GM18858 (cell line): ENCODE data around the gene SERP2.
A peak's percentile ranks its signal among the peaks of the same experiment; 100 is the strongest.

Source experiments
- ATAC-seq: cut with Tn5 transposase; IDR thresholded peaks from one replicate; pipeline ENCODE4 v1.9.1; 2021; ENCODE audit not compliant: unreplicated experiment

The SERP2 gene

GRCh38 chr13:44432650-44433049, 59.0 kb downstream of the SERP2 start:
- no peak for ATAC-seq

DNA sequence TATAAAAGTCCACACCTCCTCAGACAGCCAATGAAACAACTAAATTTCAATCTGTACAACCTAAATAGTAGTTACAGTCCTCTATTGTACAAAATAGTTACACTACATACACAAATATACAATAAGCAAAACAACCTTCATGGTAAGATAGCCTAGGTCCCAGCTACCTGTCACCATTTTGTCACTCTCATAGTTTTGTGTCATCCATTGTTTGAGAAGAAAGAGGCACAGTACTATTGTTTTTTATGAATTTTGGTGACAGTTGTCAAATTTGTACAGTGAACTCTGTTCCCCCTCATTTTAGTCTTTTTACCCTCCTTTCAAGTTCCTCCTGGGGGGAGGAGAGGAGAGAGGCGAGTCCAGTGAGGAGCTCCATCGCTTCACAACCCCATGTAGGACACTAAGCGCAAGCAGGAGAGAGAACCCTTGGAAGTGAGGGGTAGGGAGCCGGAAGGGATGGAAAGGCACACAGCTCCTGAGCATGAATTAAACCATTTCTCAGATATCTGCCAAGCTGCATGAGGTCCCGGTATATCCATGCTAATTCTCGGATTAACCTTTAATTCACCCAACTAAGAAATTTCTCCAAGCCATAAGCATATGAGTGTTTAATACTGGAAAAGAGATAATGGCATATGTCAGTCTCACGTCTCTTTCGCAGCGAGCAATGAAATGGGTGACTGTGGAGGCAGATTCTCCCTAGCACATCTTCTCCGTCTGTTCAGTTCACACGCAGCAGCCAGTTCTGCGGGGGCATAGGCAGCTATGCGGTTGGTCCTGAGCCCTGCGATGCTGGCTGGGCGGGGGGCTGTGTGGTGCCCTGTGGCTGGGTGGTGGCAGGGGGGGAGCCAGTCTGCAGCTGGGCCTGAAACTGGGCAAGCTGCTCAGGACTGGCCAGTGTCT, 60.5 kb downstream of the SERP2 start:
- no peak for ATAC-seq

GRCh38 chr13:44434766-44435141, 61.1 kb downstream of the SERP2 start:
- no peak for ATAC-seq

DNA sequence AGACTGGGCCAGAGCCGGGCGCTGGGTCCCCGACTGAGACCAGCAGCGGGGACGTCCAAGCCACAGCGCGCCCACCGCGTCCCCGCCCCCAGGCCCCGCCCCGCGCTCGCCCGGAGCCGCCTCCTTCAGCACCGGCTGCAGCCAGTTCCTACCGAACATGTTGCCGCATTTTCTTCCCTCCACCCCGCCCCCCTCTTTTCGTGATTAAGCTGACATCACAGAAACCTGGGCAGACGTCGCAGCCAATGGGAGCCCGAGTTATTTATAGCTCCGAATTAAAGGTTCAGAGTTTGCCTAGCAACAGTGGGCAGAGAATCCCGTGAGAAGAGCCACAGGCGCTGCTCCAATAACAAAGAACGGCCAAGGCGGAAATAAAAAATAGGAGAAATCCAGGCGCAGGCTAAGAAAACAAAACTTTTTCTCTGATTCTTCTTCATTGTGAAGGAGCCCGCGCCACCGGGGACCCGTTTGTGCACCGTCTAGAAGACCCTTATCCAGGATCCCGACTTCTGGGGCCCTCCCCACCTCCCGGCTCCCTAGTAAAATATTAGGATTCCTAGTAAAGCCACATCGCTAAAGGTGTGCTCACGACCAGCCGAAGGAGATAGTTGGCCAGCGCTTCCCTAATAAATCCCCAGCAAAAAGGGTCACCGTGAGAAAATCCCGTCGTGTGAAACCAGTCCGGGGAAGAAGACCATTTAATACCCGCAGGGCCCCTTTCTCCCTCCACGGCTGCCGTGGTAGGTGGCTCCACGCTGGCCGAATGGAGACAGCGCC, 61.7 kb downstream of the SERP2 start:
- ATAC-seq = peak; percentile 53

- ATAC-seq = no peak
Measured at GRCh38 chr13:44435919-44436510, 62.4 kb downstream of the SERP2 start.

DNA sequence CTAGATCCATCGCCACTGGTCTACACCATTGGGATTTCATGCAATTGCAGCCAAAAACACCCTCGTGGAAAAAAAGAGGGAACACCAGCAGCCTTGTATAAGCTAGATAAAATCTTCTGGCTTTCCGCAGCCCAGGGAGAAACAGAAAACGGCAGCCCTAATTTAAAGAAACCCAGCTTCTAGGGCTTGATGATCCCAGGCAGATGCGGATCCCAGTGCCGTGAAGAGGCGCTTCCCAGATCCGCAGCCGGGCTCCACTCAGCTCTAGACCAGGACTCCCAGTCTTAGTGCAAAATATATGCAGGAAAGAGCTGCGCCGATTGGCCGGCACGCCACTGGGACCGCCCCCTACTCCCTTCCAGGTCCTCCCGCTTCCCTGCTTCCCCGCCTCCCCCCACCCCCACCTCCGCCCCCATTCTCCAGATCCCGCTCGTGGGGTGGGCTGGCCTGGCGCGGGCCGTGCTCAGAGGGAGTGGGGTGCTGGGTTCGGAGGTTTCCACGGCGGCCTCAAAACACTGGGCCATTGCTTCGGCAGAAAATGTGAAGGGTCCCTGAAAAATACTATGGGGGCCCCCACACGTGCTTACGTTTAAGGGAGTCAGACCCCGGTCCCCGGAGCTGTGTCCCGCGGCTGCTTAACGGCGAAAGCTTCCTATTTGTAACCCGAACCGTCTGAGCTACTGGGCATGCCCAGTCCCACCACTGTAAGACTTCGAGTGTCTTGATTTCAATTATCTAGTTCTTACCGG, 63.1 kb downstream of the SERP2 start:
- ATAC-seq = no peak

DNA sequence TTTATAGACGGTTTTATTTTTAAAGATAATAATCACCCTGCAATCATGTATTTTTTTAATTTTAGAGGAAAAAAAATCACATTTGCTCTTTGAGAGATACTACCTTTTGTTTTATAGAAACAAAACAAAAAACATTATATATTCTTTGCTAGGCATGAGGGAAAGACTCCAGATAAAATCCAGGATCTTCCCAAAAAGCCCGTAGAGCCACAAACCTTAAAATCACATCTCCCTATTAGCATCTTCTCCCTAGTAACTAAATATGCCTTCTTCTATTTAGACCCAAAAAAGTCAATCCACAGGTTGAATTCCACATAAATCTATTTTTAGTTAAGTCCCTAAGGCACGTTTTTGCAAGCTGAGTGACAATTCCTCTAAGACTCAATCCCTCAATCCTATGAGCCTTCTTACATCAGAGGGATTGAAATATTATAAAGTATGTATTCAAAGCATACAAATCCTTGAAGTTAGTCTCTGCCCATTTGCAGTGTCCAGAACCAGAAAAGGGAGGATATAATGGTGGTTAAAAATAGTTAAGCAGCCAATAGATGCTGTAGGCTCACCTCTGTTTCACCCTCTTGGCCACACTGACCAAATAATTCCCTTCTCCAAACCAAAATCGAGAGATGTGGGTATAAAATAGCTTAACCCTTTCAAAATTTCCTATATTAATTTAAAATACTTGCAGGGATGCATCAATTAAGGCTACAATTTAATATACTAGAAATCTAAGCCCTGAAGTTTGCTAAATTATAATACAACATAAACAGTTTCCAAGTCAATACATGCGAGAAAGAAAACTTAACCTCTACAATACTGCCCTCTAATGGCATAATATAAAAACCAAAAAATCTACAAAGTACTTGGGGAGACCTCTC, 64.0 kb downstream of the SERP2 start:
- no peak for ATAC-seq

DNA sequence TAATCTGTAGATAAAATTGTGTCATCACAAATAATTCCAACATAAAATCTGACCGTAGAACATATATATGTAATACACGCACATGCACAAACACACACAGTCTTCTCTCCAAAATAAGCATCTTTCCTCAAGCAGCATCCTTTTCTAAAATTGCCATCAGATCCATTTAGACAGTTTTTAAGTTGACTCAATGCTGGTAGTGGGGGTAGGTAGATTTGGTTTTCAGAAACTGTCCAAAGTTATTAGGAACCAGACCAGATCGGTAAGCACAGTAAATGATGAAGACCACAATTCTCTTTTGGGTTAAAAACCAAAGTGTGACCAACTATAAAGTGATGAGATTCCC, 64.6 kb downstream of the SERP2 start:
- no peak for ATAC-seq

DNA sequence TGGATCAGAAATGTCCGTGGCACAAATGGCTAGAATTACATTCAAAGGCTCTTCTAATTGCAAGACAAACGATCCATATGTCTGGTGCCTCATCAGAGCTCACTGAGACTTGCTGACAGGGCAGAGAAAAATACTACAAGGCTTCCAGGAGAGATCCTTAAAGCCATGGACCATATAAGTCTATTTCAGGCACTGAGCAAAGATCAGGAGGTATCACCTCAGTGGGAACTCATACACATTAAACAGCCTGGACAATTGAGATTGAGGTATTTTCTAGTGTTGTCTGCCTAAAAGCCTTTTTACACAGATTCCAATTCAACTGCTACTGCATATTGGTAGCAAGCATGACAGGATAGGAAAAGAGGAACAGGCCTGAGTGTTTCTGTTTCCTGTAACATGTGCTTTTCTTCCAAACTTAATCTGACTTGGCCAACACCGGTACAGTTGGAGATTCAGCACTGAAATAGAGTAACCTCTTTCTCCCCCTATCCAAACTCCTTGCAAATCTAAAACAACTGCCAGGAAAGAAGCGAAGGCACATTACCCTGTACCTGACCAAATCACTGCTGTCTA, 65.9 kb downstream of the SERP2 start:
- ATAC-seq = no peak

GRCh38 chr13:44440046-44440608, 66.5 kb downstream of the SERP2 start:
- no peak for ATAC-seq
